ENCODE measurements around the gene ZNF439. TPM values are rescaled to one million over a fixed set of nuclear protein-coding genes. Genes with fewer than 3 reads are reported as not detected.
"Not testable (repeated sequence)": the region's sequence is repeated elsewhere in the genome, so short reads cannot be mapped to it uniquely, and the experiment has no call there.

ZNF439 gene
- total RNA-seq, 1 experiment from 2014 or later: 0.83 TPM

GRCh38 chr19:11832253-11832912 is 16.1 kb upstream of the ZNF439 start:
- BruUV-seq (replicated peaks): no TSS peak

DNA sequence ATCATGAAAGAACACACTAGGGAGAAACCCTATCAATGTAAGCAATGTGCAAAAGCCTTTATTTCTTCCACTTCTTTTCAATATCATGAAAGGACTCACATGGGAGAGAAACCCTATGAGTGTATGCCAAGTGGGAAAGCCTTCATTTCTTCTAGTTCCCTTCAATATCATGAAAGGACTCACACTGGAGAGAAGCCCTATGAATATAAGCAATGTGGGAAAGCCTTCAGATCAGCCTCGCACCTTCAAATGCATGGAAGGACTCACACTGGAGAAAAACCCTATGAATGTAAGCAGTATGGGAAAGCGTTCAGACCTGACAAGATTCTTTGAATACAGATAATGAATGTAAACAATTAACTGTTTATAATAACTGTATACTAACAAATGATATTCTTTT is 15.0 kb upstream of the ZNF439 start:
- Histone ChIP-seq H3K36me3 (ENCODE audit: low read depth) (peaks cover 58% of the 10 kb centered on the region), H3K9me2 (ENCODE audit: insufficient read depth) (no peaks in the 10 kb centered on the region), H3K4me3 (no peak overlapping the region; the same call in 1 of the 2 replicates), H3F3A (ENCODE audit: insufficient read depth, low read depth) (0 out of 2 replicates have a peak, but pooled peaks cover 15% of the 10 kb centered on the region), H3K27me3 (ENCODE audit: insufficient read depth, low read depth) (no peaks in the 10 kb centered on the region), H3K4me1 (replicated peaks; ENCODE audit: insufficient read depth) (no peaks in the 10 kb centered on the region), H4K20me1 (ENCODE audit: insufficient read depth) (no peaks in the 10 kb centered on the region), H3K4me2 (no peak overlapping the region), H3K9me3 (ENCODE audit: insufficient read depth, low read depth) (peaks cover 64% of the 10 kb centered on the region), H3K27ac (no peak overlapping the region), H2AFZ (no peak overlapping the region), H3K79me2 (ENCODE audit: low read depth) (no peaks in the 10 kb centered on the region)
- ChIA-PET POLR2A (ENCODE audit: unreplicated experiment) (no interaction called here), CTCF (no interaction called here)
- BruUV-seq (replicated peaks): no TSS peak
- no peak for DNase-seq
- no peak for TF ChIP-seq CTCF (conservative IDR thresholded peaks at IDR 0.05)
- no peak for TF ChIP-seq EZH2 (IDR thresholded peaks at IDR 0.05; ENCODE audit: low read depth)
- intact Hi-C loops (cut with micrococcal nuclease; ENCODE audit: unreplicated experiment): no loop called here

More at GRCh38 chr19:11832253-11832912, 16.1 kb upstream of the ZNF439 start:
- ChIA-PET CTCF (no interaction called here), POLR2A (ENCODE audit: unreplicated experiment) (no interaction called here)
- H3K27me3 ChIP-seq (ENCODE audit: insufficient read depth, low read depth): no peaks in the 10 kb centered on the region
- TF ChIP-seq CTCF (conservative IDR thresholded peaks at IDR 0.05): no peak
- TF ChIP-seq EZH2 (IDR thresholded peaks at IDR 0.05; ENCODE audit: low read depth): no peak
- H3K79me2 ChIP-seq (ENCODE audit: low read depth): no peaks in the 10 kb centered on the region
- H3K4me1 ChIP-seq (replicated peaks; ENCODE audit: insufficient read depth): no peaks in the 10 kb centered on the region
- no peak for DNase-seq
- H3K36me3 ChIP-seq (ENCODE audit: low read depth): peaks cover 58% of the 10 kb centered on the region
- H3K9me3 ChIP-seq (ENCODE audit: insufficient read depth, low read depth): peaks cover 73% of the 10 kb centered on the region
- H2AFZ ChIP-seq: no peak overlapping the region
- no peaks in the 10 kb centered on the region for H3K9me2 ChIP-seq (ENCODE audit: insufficient read depth)
- intact Hi-C loops (cut with micrococcal nuclease; ENCODE audit: unreplicated experiment): no loop called here
- H4K20me1 ChIP-seq (ENCODE audit: insufficient read depth): no peaks in the 10 kb centered on the region
- no peak overlapping the region for H3K4me2 ChIP-seq
- H3F3A ChIP-seq (ENCODE audit: insufficient read depth, low read depth): 0 out of 2 replicates have a peak, but pooled peaks cover 15% of the 10 kb centered on the region
- no peak overlapping the region for H3K27ac ChIP-seq
- H3K4me3 ChIP-seq: no peak overlapping the region

- CTCF ChIA-PET; H2AFZ ChIP-seq; H3K79me2 ChIP-seq (ENCODE audit: low read depth); H3K4me1 ChIP-seq (replicated peaks; ENCODE audit: insufficient read depth); H3K27me3 ChIP-seq (ENCODE audit: insufficient read depth, low read depth); H3K27ac ChIP-seq; H3K9me2 ChIP-seq (ENCODE audit: insufficient read depth); H3K4me3 ChIP-seq; H3K4me2 ChIP-seq; intact Hi-C loops (cut with micrococcal nuclease; ENCODE audit: unreplicated experiment); POLR2A ChIA-PET (ENCODE audit: unreplicated experiment); BruUV-seq (replicated peaks); H4K20me1 ChIP-seq (ENCODE audit: insufficient read depth): not testable (repeated sequence)
- peaks cover 46% of the 10 kb centered on the region for H3K9me3 ChIP-seq (ENCODE audit: insufficient read depth, low read depth)
- DNase-seq: peak in 1 of 2 experiments; percentile 48
- 0 out of 2 replicates have a peak, but pooled peaks cover 15% of the 10 kb centered on the region for H3F3A ChIP-seq (ENCODE audit: insufficient read depth, low read depth)
- peaks cover 40% of the 10 kb centered on the region for H3K36me3 ChIP-seq (ENCODE audit: low read depth)
These were observed 12.9 kb upstream of the ZNF439 start for GRCh38 chr19:11835626-11836066.

DNA sequence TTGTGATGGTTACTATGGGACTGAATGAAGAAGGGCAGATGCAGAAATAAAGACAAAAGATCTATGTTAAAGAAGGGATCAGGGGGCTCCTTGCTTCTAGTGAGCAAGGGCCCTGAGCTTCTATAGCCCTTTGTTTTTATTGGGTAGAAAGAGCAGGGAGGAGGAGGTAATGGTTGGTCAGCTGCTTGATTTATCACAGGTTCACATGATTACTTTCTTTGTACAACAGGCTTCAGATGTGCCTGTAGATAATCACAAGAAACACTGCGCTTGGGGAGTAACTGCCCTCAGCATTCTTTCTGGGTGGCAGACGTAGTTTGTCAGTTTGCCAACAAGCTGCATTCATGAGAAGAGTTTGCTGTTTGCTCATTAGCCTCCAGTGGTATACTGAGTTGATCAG is 4.8 kb upstream of the ZNF439 start:
- DNase-seq: no peak
- H3K27me3 ChIP-seq (ENCODE audit: insufficient read depth, low read depth): peaks cover 9% of the 10 kb centered on the region; the same call in 1 of the 2 replicates
- intact Hi-C loops (cut with micrococcal nuclease; ENCODE audit: unreplicated experiment): no loop called here
- H3K4me3 ChIP-seq: no peak overlapping the region
- BruUV-seq (replicated peaks): no TSS peak
- H2AFZ ChIP-seq: no peak overlapping the region
- no peaks in the 10 kb centered on the region for H3K4me1 ChIP-seq (replicated peaks; ENCODE audit: insufficient read depth)
- H3K27ac ChIP-seq: no peak overlapping the region
- no peaks in the 10 kb centered on the region for H4K20me1 ChIP-seq (ENCODE audit: insufficient read depth)
- H3K79me2 ChIP-seq (ENCODE audit: low read depth): no peaks in the 10 kb centered on the region
- no peaks in the 10 kb centered on the region for H3K36me3 ChIP-seq (ENCODE audit: low read depth)
- ChIA-PET CTCF (no interaction called here), POLR2A (ENCODE audit: unreplicated experiment) (no interaction called here)
- H3K4me2 ChIP-seq: no peak overlapping the region
- no peaks in the 10 kb centered on the region for H3F3A ChIP-seq (ENCODE audit: insufficient read depth, low read depth)
- no peaks in the 10 kb centered on the region for H3K9me2 ChIP-seq (ENCODE audit: insufficient read depth)
- TF ChIP-seq EZH2 (IDR thresholded peaks at IDR 0.05; ENCODE audit: low read depth): no peak
- TF ChIP-seq CTCF (conservative IDR thresholded peaks at IDR 0.05): no peak
- no peaks in the 10 kb centered on the region for H3K9me3 ChIP-seq (ENCODE audit: insufficient read depth, low read depth)

GRCh38 chr19:11847615-11848014 is 911 bp upstream of the ZNF439 start:
- POLR2A ChIA-PET (ENCODE audit: unreplicated experiment): not testable (repeated sequence)

More at GRCh38 chr19:11847615-11848014, 911 bp upstream of the ZNF439 start:
- H3F3A ChIP-seq (ENCODE audit: insufficient read depth, low read depth); H3K4me1 ChIP-seq (replicated peaks; ENCODE audit: insufficient read depth); H3K4me2 ChIP-seq; H3K4me3 ChIP-seq; intact Hi-C loops (cut with micrococcal nuclease; ENCODE audit: unreplicated experiment); H3K79me2 ChIP-seq (ENCODE audit: low read depth); H3K27ac ChIP-seq; H2AFZ ChIP-seq; DNase-seq; H3K9me2 ChIP-seq (ENCODE audit: insufficient read depth); H4K20me1 ChIP-seq (ENCODE audit: insufficient read depth); H3K36me3 ChIP-seq (ENCODE audit: low read depth); CTCF ChIA-PET; H3K9me3 ChIP-seq (ENCODE audit: insufficient read depth, low read depth); BruUV-seq (replicated peaks): not testable (repeated sequence)
- H3K27me3 ChIP-seq (ENCODE audit: insufficient read depth, low read depth): peaks cover 14% of the 10 kb centered on the region; the same call in 1 of the 2 replicates

Measured in PC-9 (cell line).